Measurements from ENCODE around the gene CXCL11.

CXCL11 gene

DNA sequence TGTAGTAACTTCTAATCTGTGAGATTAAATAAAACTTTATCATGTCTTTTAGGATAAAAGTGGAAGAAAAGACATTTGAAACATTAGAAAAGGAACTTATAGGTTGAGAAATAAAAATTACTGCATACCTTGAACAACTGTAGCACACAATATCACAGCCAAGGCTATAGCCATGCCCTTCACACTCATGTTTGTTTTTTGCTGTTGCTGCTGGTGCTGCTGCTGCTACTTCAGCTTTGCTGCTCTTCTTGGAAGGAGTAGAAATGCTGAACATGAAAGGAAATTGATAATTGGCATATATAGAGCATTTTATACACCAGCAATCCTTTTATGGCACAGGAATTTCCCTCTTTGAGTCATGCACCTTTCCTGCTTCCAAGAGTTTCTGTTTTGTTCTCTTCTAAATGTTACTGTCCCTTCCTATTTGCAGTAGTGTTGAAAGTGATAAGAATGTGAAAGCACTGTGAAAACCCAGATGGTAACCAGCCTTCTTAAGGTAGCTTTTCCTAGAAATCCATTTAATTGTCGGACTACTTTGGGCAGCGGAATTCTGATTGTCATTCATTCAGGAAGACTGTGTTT is at the start of gene CXCL11:
CXCL11 (minus strand) TSS at position 272 of the 582 bp plus-strand sequence; CDS start at position 189, 83 bp downstream.
- Mint-ChIP-seq H3K4me3 (no peak within 1 kb of the TSS), H3K4me1 (ENCODE audit: low read depth) (no peaks in the 10 kb centered on the region), H3K9me3 (no peaks in the 10 kb centered on the region), H3K27me3 (no peaks in the 10 kb centered on the region), H3K36me3 (ENCODE audit: low read depth) (no peaks in the 10 kb centered on the region), H3K27ac (no peak within 1 kb of the TSS)
- intact Hi-C loops (cut with micrococcal nuclease): no loop called here

DNA sequence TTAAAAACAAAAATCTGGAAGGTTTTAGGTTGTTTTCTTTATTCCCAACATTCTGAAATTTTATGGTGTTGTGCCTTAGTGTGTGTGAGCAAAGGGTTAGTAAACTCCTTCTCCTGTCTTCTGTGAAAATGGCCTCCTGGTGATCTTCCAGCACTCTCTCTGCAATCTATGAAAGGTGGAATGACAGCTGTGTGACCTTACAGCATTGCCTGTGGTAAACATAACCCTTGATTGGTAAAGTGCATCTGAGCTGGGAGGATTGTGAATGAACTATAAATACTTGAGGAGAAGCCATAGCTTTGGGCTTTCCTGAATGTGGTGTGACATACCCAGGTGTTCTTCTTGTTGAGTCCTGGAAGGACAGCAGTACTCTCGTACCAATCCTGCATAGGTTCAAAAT is 48.7 kb upstream of the CXCL11 start:
- Mint-ChIP-seq H3K27me3 (no peaks in the 10 kb centered on the region), H3K4me1 (ENCODE audit: low read depth) (peaks cover 10% of the 10 kb centered on the region), H3K36me3 (ENCODE audit: low read depth) (no peaks in the 10 kb centered on the region), H3K4me3 (no peak overlapping the region), H3K9me3 (no peaks in the 10 kb centered on the region), H3K27ac (no peak overlapping the region)
- intact Hi-C loops (cut with micrococcal nuclease): no loop called here

DNA sequence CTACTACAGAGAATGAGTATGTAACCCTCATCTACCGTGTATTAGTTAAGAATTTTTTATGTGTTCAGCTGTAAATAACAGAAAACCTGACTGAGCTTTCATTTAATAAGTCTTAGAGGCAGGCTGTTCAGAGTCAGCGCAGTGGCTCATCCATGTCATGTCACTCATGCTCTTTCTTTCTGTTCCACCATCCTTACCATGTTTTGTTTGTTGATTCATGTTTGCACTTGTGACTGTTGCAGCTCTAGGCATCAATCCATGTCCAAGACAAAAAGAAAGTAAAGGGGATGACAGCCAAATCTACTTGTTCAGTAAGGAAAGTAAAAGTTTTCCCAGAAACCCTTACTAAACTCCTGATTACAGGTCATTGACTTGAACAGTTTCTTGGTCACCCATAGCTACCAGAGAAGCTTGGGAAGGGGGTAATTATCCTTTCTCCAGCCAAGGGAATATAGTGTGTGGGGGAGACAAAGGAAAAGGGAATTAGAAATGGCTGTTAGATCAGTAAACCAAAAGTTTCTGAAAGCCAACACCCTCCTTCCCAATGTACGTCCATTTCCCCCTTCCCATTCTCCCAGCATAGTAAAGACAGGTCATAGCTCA is 47.6 kb upstream of the CXCL11 start:
- no peaks in the 10 kb centered on the region for H3K9me3 Mint-ChIP-seq
- peaks cover 5% of the 10 kb centered on the region for H3K4me1 Mint-ChIP-seq (ENCODE audit: low read depth)
- no peak overlapping the region for H3K4me3 Mint-ChIP-seq
- peaks cover 4% of the 10 kb centered on the region for H3K27me3 Mint-ChIP-seq
- no peak overlapping the region for H3K27ac Mint-ChIP-seq
- intact Hi-C loops (cut with micrococcal nuclease): no loop called here
- no peaks in the 10 kb centered on the region for H3K36me3 Mint-ChIP-seq (ENCODE audit: low read depth)

DNA sequence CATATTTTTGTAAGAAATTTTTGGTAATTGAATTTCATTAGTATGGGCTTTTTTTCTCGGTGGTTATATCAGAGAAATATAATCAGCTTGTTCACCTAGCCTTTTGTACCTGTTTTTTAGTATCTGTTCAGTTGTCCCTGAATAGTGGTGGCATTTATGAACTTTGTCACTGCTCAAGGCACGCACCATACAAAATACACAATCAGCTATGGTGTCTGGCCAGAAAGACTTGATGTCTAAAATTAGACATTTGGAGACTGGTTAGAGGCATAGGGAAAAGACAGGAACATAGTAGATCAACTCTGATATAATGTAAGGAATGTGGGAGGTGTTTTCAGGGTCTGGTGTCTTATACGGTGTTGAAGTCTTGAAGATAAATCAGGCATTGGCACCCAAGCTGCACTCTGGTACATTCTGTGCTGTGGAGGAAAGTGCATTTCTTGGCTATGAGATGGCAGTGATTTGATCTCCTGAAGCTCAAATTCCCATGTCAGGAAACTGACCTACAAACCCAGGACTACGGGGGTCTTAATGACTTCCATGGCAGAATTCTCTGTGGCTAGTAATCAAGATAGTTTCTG is 42.3 kb upstream of the CXCL11 start:
- Mint-ChIP-seq H3K36me3 (ENCODE audit: low read depth) (no peaks in the 10 kb centered on the region), H3K27me3 (peaks cover 4% of the 10 kb centered on the region), H3K4me1 (ENCODE audit: low read depth) (peaks cover 5% of the 10 kb centered on the region), H3K4me3 (no peak overlapping the region), H3K27ac (no peak overlapping the region), H3K9me3 (no peaks in the 10 kb centered on the region)
- intact Hi-C loops (cut with micrococcal nuclease): no loop called here

DNA sequence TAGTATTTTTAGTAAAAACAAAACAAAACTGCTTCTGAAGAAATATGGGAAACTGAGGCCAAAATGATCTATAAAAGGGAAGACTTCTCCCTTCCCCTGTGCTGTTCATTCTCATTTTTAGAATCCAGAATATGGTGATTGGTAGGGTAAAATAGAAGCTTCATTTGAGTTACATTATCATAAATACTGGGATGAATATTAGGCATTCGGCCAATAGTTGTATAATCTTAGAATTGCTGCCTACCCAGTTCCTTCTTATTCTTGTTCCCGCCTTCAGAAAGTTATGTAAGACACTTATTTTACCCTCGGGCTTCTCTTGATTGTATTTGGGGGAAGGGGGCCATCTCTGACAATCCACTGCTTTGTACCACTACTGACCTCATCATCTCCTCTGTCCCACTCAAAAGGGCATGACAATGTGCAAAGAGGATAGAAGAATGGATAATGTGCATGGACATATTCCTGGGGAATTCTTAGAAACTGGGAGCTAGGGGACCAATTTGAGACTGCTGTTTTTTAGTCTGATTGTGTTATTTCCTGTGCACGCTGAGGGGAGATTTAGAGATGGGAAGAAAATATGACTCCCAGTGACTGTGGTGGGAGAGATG is 39.2 kb upstream of the CXCL11 start:
- peaks cover 5% of the 10 kb centered on the region for H3K4me1 Mint-ChIP-seq (ENCODE audit: low read depth)
- intact Hi-C loops (cut with micrococcal nuclease): no loop called here
- no peaks in the 10 kb centered on the region for H3K9me3 Mint-ChIP-seq
- no peak overlapping the region for H3K27ac Mint-ChIP-seq
- no peaks in the 10 kb centered on the region for H3K36me3 Mint-ChIP-seq (ENCODE audit: low read depth)
- peaks cover 4% of the 10 kb centered on the region for H3K27me3 Mint-ChIP-seq
- H3K4me3 Mint-ChIP-seq: no peak overlapping the region

DNA sequence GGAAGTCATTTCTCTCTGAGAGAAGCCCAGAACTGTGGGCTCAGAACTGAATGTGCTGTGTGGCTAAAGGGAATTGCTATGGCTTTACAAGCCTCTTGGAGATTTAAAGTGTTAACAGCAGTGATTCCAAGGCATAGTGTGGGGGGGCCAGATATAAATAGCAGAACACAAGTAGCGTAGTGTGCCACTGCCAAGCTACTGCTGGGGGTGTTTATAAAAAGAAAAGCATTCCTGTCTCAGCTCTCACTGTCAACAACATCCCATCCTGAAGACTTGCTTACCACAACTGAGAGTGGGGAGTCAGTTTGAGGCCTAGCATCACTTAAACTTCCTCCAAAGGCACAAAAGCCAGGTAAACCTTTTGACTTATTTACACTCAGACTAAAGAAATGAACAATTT is 38.6 kb upstream of the CXCL11 start, which contains the start of gene ART3:
ART3 (plus strand) TSS at position 242 of the 400 bp plus-strand sequence. CDS start 1,181 bp downstream, outside the sequence.
- Mint-ChIP-seq H3K36me3 (ENCODE audit: low read depth) (no peaks in the 10 kb centered on the region), H3K4me3 (no peak within 1 kb of the TSS), H3K9me3 (no peaks in the 10 kb centered on the region), H3K27me3 (peaks cover 4% of the 10 kb centered on the region), H3K4me1 (ENCODE audit: low read depth) (peaks cover 5% of the 10 kb centered on the region), H3K27ac (no peak within 1 kb of the TSS)
- intact Hi-C loops (cut with micrococcal nuclease): no loop called here

DNA sequence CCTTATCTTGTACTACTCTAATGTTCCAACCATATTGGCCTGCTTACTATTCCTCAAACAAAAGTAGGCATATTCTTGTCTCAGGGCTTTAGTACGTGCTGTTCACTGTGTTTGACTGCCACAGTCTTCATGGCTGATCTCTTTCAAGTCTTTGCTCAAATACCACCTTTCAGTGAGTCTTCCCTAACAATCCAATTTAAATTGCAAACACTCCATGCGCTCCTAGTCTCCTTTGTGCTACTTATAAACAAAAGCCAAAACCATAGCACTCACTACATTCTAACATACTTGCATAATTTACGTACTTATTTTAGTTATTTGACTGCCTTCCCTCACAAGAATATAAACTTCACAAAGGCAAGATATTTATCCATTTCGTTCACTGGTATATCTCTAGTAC is 36.9 kb upstream of the CXCL11 start:
- intact Hi-C loops (cut with micrococcal nuclease): no loop called here
- H3K4me1 Mint-ChIP-seq (ENCODE audit: low read depth): peaks cover 5% of the 10 kb centered on the region
- H3K27me3 Mint-ChIP-seq: no peaks in the 10 kb centered on the region
- H3K4me3 Mint-ChIP-seq: no peak overlapping the region
- H3K9me3 Mint-ChIP-seq: no peaks in the 10 kb centered on the region
- no peak overlapping the region for H3K27ac Mint-ChIP-seq
- no peaks in the 10 kb centered on the region for H3K36me3 Mint-ChIP-seq (ENCODE audit: low read depth)

DNA sequence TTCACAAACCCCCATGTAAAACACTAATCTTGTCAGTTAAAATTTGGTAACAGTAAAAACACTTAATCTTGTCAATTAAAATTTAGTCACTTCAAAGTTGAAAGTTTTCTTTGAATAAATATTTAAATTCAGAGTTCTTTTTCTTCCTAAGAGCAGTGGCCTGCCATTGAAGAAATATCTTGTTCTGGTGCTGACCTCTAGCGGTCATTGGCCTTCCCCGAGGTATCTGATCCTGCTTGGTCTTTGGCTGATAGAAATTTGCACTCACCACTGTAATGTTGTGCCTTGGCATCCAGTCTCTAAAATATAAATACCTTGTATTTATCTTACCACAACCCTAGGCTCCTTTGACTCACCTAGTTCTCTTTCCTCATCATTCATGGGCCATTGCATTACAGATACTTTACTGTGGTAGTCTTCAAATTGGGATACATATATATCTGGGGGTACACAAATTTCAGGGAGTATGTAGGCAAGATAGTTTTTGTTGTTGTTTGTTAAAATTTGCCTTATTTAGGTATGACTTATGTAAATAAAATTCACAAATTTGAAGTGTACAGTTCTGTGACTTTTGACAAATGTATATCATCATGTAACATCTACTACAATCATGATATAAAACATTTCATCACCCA is 31.9 kb upstream of the CXCL11 start:
- Mint-ChIP-seq H3K27ac (no peak overlapping the region), H3K36me3 (ENCODE audit: low read depth) (no peaks in the 10 kb centered on the region), H3K4me3 (no peak overlapping the region), H3K4me1 (ENCODE audit: low read depth) (no peaks in the 10 kb centered on the region), H3K27me3 (no peaks in the 10 kb centered on the region), H3K9me3 (no peaks in the 10 kb centered on the region)
- intact Hi-C loops (cut with micrococcal nuclease): loop anchor here (1.0 to 5.0 kb wide), 2 partner anchors 72 to 170 kb away; no protein-coding TSS in a partner anchor

DNA sequence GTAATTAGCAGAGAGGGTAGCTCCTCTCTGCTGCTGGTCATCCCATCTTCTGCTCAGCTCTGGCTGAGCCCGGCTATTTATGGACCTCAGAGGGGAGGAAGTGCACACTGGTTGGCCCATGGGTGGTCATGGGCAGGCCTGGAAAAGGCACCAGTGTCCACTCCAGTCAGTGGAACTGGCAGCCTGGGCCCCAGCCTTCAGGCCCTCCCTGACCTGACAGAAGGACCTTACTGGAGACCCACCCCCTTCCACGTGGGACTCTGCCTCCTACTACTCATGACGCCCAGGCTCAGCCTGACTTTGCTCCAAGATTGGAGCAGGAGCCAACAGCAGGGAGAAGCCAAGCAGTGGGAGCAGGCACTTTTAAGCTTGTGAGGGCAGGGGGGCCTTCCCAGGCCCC is 30.7 kb upstream of the CXCL11 start:
- peaks cover 5% of the 10 kb centered on the region for H3K4me1 Mint-ChIP-seq (ENCODE audit: low read depth)
- no peaks in the 10 kb centered on the region for H3K9me3 Mint-ChIP-seq
- no peak overlapping the region for H3K27ac Mint-ChIP-seq
- no peak overlapping the region for H3K4me3 Mint-ChIP-seq
- H3K27me3 Mint-ChIP-seq: no peaks in the 10 kb centered on the region
- intact Hi-C loops (cut with micrococcal nuclease): loop anchor here (5.0 kb wide), 1 partner anchor 169 kb away; no protein-coding TSS in a partner anchor
- H3K36me3 Mint-ChIP-seq (ENCODE audit: low read depth): no peaks in the 10 kb centered on the region

DNA sequence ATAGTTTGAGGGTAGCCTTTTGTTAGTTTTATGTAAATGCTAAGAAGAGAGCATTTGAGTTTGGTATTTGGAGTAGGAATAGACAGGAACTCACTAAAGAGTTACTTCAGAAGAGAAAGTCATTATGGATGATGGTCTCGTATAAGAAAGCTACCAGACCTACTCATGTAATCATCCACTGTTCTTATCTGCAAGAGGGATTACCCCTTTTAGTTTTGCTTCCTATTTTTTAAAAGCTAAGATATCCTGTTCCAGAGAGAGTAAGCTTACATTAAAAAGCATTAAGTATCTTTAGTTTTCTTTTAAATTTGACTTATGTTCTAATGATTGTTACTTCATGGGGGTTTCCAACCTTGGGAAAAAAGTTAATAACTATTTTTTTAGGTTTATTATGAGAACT is 26.1 kb upstream of the CXCL11 start:
- H3K4me1 Mint-ChIP-seq (ENCODE audit: low read depth): peaks cover 34% of the 10 kb centered on the region
- intact Hi-C loops (cut with micrococcal nuclease): no loop called here

DNA sequence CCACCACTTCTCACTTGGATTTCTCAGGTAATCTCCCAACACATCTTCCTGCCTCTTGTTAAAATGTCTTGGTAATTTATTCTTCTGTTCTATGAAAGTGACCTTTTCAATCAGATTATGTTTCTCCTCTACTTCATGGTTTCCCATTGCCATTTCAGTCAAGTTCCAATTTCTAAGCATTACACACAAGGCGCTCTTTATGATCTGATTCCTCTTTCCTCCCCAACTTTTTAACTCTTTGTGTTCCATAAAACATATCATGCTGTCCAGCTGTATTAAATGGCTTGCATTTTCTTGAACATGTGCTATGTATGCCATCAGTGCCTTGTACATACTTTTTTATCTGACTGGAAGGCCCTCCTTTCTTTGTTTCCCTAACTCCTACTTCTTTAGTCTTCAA is 25.6 kb upstream of the CXCL11 start:
- no peaks in the 10 kb centered on the region for H3K27me3 Mint-ChIP-seq
- no peak overlapping the region for H3K27ac Mint-ChIP-seq
- H3K9me3 Mint-ChIP-seq: no peaks in the 10 kb centered on the region
- H3K4me3 Mint-ChIP-seq: no peak overlapping the region
- peaks cover 34% of the 10 kb centered on the region for H3K4me1 Mint-ChIP-seq (ENCODE audit: low read depth)
- intact Hi-C loops (cut with micrococcal nuclease): no loop called here
- H3K36me3 Mint-ChIP-seq (ENCODE audit: low read depth): no peaks in the 10 kb centered on the region

More for the DNA sequence above, 26.1 kb upstream of the CXCL11 start:
- Mint-ChIP-seq H3K36me3 (ENCODE audit: low read depth) (no peaks in the 10 kb centered on the region), H3K27me3 (no peaks in the 10 kb centered on the region), H3K27ac (no peak overlapping the region), H3K4me3 (no peak overlapping the region), H3K9me3 (no peaks in the 10 kb centered on the region)

DNA sequence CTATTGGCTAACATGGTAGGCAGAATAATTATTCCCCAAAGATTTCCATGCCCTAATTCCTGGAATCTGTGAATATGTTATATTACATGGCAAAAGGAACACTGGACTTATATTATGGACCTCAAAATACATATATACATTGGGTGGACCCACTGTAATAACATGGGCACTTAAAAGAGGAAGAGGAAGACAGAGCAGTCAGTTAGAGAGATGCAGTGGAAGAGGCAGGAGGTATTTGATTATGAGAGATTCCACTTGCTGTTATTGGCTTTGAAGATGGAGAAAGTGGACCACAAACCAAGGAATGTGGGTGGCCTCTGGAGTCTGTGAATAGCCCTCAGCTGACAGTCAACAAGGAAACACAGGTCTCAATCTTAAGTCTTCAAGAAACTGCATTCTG is 24.6 kb upstream of the CXCL11 start:
- Mint-ChIP-seq H3K9me3 (no peaks in the 10 kb centered on the region), H3K27me3 (no peaks in the 10 kb centered on the region), H3K4me1 (ENCODE audit: low read depth) (peaks cover 34% of the 10 kb centered on the region), H3K4me3 (no peak overlapping the region), H3K36me3 (ENCODE audit: low read depth) (no peaks in the 10 kb centered on the region), H3K27ac (no peak overlapping the region)
- intact Hi-C loops (cut with micrococcal nuclease): no loop called here

DNA sequence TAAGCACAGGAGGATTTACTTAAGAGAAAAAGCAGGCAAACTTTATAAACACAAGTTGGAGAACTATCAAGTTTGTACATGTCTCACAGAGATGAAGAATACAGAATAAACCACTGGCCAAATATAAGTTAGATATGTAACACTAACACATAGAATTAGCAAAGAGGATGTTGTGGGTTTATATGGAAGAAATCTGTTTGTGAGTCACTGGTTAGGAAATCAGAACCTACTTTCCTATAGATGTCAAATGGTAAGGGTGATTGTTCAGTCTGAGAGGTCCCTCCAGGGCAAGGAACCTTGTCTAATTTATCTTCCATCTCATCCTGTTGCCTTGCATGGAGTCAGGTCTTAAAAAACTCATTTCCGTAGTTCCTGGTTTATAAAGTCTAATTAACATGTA is 23.9 kb upstream of the CXCL11 start:
- intact Hi-C loops (cut with micrococcal nuclease): no loop called here
- Mint-ChIP-seq H3K36me3 (ENCODE audit: low read depth) (no peaks in the 10 kb centered on the region), H3K4me1 (ENCODE audit: low read depth) (peaks cover 34% of the 10 kb centered on the region), H3K27ac (no peak overlapping the region), H3K4me3 (no peak overlapping the region), H3K27me3 (no peaks in the 10 kb centered on the region), H3K9me3 (no peaks in the 10 kb centered on the region)

DNA sequence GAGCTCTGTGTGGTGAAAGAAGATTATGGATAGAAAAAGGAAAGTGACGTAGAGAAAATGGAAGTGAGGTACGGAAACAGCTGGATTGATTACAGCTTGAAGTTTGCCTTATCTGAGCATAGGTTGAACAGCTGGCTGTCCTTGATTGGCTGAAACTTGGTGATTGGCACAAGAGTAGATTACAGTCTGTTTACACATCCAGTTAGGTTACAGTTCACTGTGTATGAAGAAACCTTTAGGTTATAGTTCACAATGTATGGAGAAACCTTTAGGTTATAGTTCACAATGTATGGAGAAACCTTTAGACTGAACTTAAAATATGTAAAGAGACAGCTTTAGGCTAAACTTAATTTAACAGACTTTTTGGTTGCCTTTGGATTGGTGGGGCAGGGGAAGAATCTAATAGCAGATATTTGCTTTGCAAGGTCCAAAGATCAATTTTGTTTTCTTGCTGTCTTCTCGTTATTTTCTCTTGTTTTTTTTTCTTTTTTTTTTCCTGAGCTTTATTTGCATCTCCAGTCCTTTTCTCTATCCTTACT is 23.1 kb upstream of the CXCL11 start:
- intact Hi-C loops (cut with micrococcal nuclease): no loop called here
- no peak overlapping the region for H3K27ac Mint-ChIP-seq
- no peak overlapping the region for H3K4me3 Mint-ChIP-seq
- H3K9me3 Mint-ChIP-seq: no peaks in the 10 kb centered on the region
- no peaks in the 10 kb centered on the region for H3K36me3 Mint-ChIP-seq (ENCODE audit: low read depth)
- H3K4me1 Mint-ChIP-seq (ENCODE audit: low read depth): peaks cover 34% of the 10 kb centered on the region
- H3K27me3 Mint-ChIP-seq: no peaks in the 10 kb centered on the region
